HEK293 (cell line): ENCODE measurements around the gene SLC7A10.

Source experiments
- OVOL3 ChIP-seq: fragments of 450-650 bp; formaldehyde crosslinking; IDR thresholded peaks from 2 replicates; pipeline ENCODE4 v1.5.1; 2016; ENCODE audit warnings: missing biosample characterization, missing genetic modification characterization
- PATZ1 ChIP-seq: fragments of 450-650 bp; formaldehyde crosslinking; IDR thresholded peaks from 2 replicates; pipeline ENCODE4 v1.5.1; 2016; ENCODE audit warnings: missing biosample characterization, missing genetic modification characterization
- SETDB1 ChIP-seq: IDR thresholded peaks from one replicate; pipeline ENCODE4 v1.6.1; 2017; ENCODE audit warnings: mild to moderate bottlenecking, low read length, moderate library complexity, mixed read lengths; ENCODE audit not compliant: insufficient read length
- TSHZ1 ChIP-seq: fragments of 450-650 bp; formaldehyde crosslinking; IDR thresholded peaks from 2 replicates; pipeline ENCODE4 v1.5.1; 2016; ENCODE audit warnings: missing biosample characterization, missing genetic modification characterization, borderline replicate concordance
- ZBTB1 ChIP-seq: fragments of 450-650 bp; formaldehyde crosslinking; IDR thresholded peaks from 2 replicates; pipeline ENCODE4 v1.5.1; 2016; ENCODE audit warnings: missing biosample characterization, missing genetic modification characterization
- ZBTB6 ChIP-seq: fragments of 450-650 bp; formaldehyde crosslinking; IDR thresholded peaks from 2 replicates; pipeline ENCODE4 v1.5.1; 2017; ENCODE audit warnings: missing biosample characterization, missing genetic modification characterization
- ZNF133 ChIP-seq: fragments of 450-650 bp; formaldehyde crosslinking; IDR thresholded peaks from 2 replicates; pipeline ENCODE4 v1.5.1; 2016; ENCODE audit warnings: missing biosample characterization, missing genetic modification characterization
- ZNF148 ChIP-seq: fragments of 450-650 bp; formaldehyde crosslinking; IDR thresholded peaks from 2 replicates; pipeline ENCODE4 v1.5.0; 2017; ENCODE audit warnings: missing biosample characterization, missing genetic modification characterization, borderline replicate concordance
- ZNF155 ChIP-seq: fragments of 450-650 bp; formaldehyde crosslinking; IDR thresholded peaks from 2 replicates; pipeline ENCODE4 v1.5.1; 2016; ENCODE audit warnings: missing biosample characterization, missing genetic modification characterization
- ZNF184 ChIP-seq: fragments of 450-650 bp; IDR thresholded peaks from 2 replicates; pipeline ENCODE4 v1.5.1; 2018; ENCODE audit warnings: missing biosample characterization, mild to moderate bottlenecking, missing genetic modification characterization
- ZNF211 ChIP-seq: fragments of 450-650 bp; formaldehyde crosslinking; IDR thresholded peaks from 2 replicates; pipeline ENCODE4 v1.5.1; 2016; ENCODE audit warnings: low read depth, missing biosample characterization, missing genetic modification characterization
- ZNF391 ChIP-seq: fragments of 450-650 bp; formaldehyde crosslinking; IDR thresholded peaks from 2 replicates; pipeline ENCODE4 v1.5.1; 2016; ENCODE audit warnings: low read depth, missing biosample characterization, missing genetic modification characterization, borderline replicate concordance
- ZNF423 ChIP-seq: fragments of 450-650 bp; formaldehyde crosslinking; IDR thresholded peaks from 2 replicates; pipeline ENCODE4 v1.5.1; 2016; ENCODE audit warnings: missing biosample characterization, missing genetic modification characterization
- ZNF433 ChIP-seq: fragments of 450-650 bp; formaldehyde crosslinking; IDR thresholded peaks from 2 replicates; pipeline ENCODE4 v1.5.1; 2016; ENCODE audit warnings: missing biosample characterization, missing genetic modification characterization, low read depth
- ZNF521 ChIP-seq: fragments of 450-650 bp; formaldehyde crosslinking; IDR thresholded peaks from 2 replicates; pipeline ENCODE4 v1.5.1; 2017; ENCODE audit warnings: missing biosample characterization, mild to moderate bottlenecking, missing genetic modification characterization
- ZNF571 ChIP-seq: fragments of 450-650 bp; formaldehyde crosslinking; IDR thresholded peaks from 2 replicates; pipeline ENCODE4 v1.5.0; 2017; ENCODE audit warnings: missing biosample characterization, missing genetic modification characterization
- ZNF610 ChIP-seq: fragments of 450-650 bp; formaldehyde crosslinking; IDR thresholded peaks from 2 replicates; pipeline ENCODE4 v1.5.1; 2016; ENCODE audit warnings: missing biosample characterization, missing genetic modification characterization, borderline replicate concordance
- ZNF621 ChIP-seq: fragments of 450-650 bp; formaldehyde crosslinking; IDR thresholded peaks from 2 replicates; pipeline ENCODE4 v1.5.1; 2017; ENCODE audit warnings: missing biosample characterization, missing genetic modification characterization
- ZNF747 ChIP-seq: fragments of 450-650 bp; formaldehyde crosslinking; IDR thresholded peaks from 2 replicates; pipeline ENCODE4 v1.5.1; 2016; ENCODE audit warnings: missing biosample characterization, missing genetic modification characterization
- ZNF777 ChIP-seq: fragments of 450-650 bp; formaldehyde crosslinking; IDR thresholded peaks from 2 replicates; pipeline ENCODE4 v1.5.1; 2017; ENCODE audit warnings: missing biosample characterization, missing genetic modification characterization, borderline replicate concordance
- ZSCAN30 ChIP-seq: fragments of 450-650 bp; IDR thresholded peaks from 2 replicates; pipeline ENCODE4 v1.5.1; 2018; ENCODE audit warnings: missing biosample characterization, mild to moderate bottlenecking, missing genetic modification characterization, moderate library complexity
- TF ChIP-seq, protein P1 (sequence below): fragments of 450-650 bp; formaldehyde crosslinking; IDR thresholded peaks from 2 replicates; pipeline ENCODE4 v1.5.1; 2016; ENCODE audit warnings: missing biosample characterization, missing genetic modification characterization
- TF ChIP-seq, protein P2 (sequence below): fragments of 450-650 bp; formaldehyde crosslinking; IDR thresholded peaks from 2 replicates; pipeline ENCODE4; 2016; ENCODE audit warnings: missing biosample characterization, missing genetic modification characterization
- TF ChIP-seq, protein P3 (sequence below): fragments of 450-650 bp; formaldehyde crosslinking; IDR thresholded peaks from 2 replicates; pipeline ENCODE4 v1.5.1; 2016; ENCODE audit warnings: missing biosample characterization, missing genetic modification characterization

Gene SLC7A10

DNA sequence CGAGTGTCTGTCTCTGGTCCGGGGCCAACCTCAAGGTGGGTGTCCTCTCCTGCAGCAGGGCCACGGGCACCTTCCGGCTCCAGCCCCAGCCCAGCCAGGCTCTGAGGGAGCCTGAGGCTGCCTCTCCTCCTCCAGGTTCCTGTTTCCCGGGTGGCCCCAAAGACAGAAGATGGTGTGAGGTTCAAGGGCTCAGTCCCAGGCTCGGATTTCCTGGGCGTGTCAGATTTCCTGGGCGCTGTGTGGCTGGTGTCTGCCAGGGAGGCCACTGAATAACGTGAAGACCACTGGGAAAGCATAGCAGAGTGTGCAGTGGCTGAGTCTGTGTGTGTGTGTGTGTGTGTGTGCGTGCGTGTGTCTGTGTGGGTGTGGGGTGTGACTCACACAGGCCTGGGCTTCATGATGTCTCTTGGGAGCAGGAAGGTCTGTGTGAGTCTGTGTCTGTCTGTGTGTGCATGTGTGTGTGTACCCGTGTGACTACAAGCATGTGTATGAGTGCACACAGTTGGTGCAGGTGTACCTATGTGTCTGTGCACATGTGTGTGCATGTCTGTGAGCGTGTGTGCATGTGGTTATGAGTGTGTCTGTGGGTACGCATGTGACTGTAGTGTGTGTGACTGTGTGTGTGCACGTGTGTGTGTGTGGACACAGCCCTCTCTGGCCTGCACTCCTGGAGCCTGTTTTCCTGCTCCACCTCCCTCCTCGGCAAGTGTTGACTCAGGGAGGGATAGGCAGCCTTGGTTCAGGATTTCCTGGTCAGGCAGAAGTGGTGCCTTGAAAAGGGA lies 48.4 kb upstream of the SLC7A10 start (continued):
- TF ChIP-seq ZNF148 (tag by site-specific recombination), result peak; percentile 98
- TF ChIP-seq TSHZ1 (tag by site-specific recombination), result peak; percentile 74; the same call in 1 of the 2 replicates
- TF ChIP-seq ZNF747, result peak; percentile 92; the same call in 1 of the 2 replicates
- peak; percentile 47; the same call in 1 of the 2 replicates for TF ChIP-seq ZNF777
- TF ChIP-seq, protein P1, sequence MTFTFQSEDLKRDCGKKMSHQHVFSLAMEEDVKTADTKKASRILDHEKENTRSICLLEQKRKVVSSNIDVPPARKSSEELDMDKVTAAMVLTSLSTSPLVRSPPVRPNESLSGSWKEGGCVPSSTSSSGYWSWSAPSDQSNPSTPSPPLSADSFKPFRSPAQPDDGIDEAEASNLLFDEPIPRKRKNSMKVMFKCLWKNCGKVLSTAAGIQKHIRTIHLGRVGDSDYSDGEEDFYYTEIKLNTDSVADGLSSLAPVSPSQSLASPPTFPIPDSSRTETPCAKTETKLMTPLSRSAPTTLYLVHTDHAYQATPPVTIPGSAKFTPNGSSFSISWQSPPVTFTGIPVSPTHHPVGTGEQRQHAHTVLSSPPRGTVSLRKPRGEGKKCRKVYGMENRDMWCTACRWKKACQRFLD (tag by site-specific recombination), result no peak
- TF ChIP-seq ZNF133, result peak; percentile 54; the same call in 1 of the 2 replicates
- no peak for TF ChIP-seq ZNF184 (tag by site-specific recombination)
- TF ChIP-seq ZNF610 (tag by site-specific recombination), result no peak
- TF ChIP-seq ZNF211, result peak; percentile 75; the same call in 1 of the 2 replicates
- TF ChIP-seq OVOL3 (tag by site-specific recombination), result no peak
- TF ChIP-seq ZBTB1 (tag by site-specific recombination), result peak; percentile 82; the same call in 1 of the 2 replicates
- TF ChIP-seq ZSCAN30 (tag by site-specific recombination), result no peak
- TF ChIP-seq, protein P2, sequence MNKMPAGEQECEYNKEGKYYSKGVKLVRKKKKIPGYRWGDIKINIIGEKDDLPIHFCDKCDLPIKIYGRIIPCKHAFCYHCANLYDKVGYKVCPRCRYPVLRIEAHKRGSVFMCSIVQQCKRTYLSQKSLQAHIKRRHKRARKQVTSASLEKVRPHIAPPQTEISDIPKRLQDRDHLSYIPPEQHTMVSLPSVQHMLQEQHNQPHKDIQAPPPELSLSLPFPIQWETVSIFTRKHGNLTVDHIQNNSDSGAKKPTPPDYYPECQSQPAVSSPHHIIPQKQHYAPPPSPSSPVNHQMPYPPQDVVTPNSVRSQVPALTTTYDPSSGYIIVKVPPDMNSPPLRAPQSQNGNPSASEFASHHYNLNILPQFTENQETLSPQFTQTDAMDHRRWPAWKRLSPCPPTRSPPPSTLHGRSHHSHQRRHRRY (tag by site-specific recombination), result peak; percentile 99
- peak; percentile 78; the same call in 1 of the 2 replicates for TF ChIP-seq ZNF621
- no peak for TF ChIP-seq ZNF521 (tag by site-specific recombination)
- TF ChIP-seq ZNF155, result peak; percentile 99; the same call in 1 of the 2 replicates
- no peak for TF ChIP-seq ZNF433 (tag by site-specific recombination)
- TF ChIP-seq ZBTB6 (tag by site-specific recombination), result no peak
- peak; percentile 87; the same call in 1 of the 2 replicates for TF ChIP-seq ZNF571 (tag by site-specific recombination)
- peak; percentile 93; the same call in 1 of the 2 replicates for TF ChIP-seq ZNF391 (tag by site-specific recombination)
- TF ChIP-seq, protein P3, sequence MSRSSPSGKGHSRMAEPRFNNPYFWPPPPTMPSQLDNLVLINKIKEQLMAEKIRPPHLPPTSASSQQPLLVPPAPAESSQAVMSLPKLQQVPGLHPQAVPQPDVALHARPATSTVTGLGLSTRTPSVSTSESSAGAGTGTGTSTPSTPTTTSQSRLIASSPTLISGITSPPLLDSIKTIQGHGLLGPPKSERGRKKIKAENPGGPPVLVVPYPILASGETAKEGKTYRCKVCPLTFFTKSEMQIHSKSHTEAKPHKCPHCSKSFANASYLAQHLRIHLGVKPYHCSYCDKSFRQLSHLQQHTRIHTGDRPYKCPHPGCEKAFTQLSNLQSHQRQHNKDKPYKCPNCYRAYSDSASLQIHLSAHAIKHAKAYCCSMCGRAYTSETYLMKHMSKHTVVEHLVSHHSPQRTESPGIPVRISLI (tag by site-specific recombination), result no peak
- TF ChIP-seq SETDB1, result no peak
- TF ChIP-seq ZNF423 (tag by site-specific recombination), result peak; percentile 66; the same call in 1 of the 2 replicates
- peak; percentile 85 for TF ChIP-seq PATZ1 (tag by site-specific recombination)
